Measurements from ENCODE around the gene GMCL2. TPM values are rescaled to one million over a fixed set of nuclear protein-coding genes. Genes with fewer than 3 reads are reported as not detected.

The GMCL2 gene
- polyA plus RNA-seq, 1 donor (not counting 4 experiments of a cell fraction or from before 2014, with no cell fraction given), result not detected

DNA sequence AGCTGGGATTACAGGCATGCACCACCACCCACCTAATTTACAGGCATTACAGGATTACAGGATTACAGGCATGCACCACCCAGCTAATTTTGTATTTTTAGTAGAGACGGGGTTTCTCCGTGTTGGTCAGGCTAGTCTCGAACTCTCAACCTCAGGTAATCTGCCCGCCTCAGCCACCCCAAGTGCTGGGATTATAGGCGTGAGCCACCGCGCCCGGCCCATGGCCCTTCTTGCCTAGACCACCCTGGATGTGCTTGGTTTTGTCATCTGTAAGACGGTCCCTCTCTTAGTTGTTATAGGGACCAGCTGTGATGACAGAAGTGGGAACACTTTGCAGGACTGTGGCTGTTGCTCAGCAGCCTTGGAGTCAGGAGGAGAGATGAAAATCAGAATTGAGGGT, 49.0 kb upstream of the GMCL2 start:
- H3K9me3 ChIP-seq (ENCODE audit: control insufficient read depth, low read depth, low read length), result no peaks in the 10 kb centered on the region
- no peak for DNase-seq (ENCODE audit: low read depth, low spot score)
- no peak overlapping the region for H3K4me3 ChIP-seq (ENCODE audit: control insufficient read depth in 2 of 3, extremely low read depth in 1 of 3, insufficient read depth in 2 of 3, low read depth in 1 of 3, low read length in 3 of 3)
- no peaks in the 10 kb centered on the region for H3K27me3 ChIP-seq (ENCODE audit: control insufficient read depth, extremely low read depth, insufficient read depth, low read length)
- no peak overlapping the region for H3K4me2 ChIP-seq (ENCODE audit: control insufficient read depth, extremely low read depth, insufficient read depth, low read depth, low read length)
- H3K79me2 ChIP-seq (ENCODE audit: control insufficient read depth, insufficient read depth, low read length), result peaks cover 9% of the 10 kb centered on the region
- no peak overlapping the region for H3K27ac ChIP-seq (ENCODE audit: control insufficient read depth, insufficient read depth, low read length)
- no peaks in the 10 kb centered on the region for H4K20me1 ChIP-seq (ENCODE audit: control insufficient read depth, extremely low read depth, insufficient read depth, low read length)
- FAIRE-seq, result no peak
- H3K4me1 ChIP-seq (ENCODE audit: control insufficient read depth, extremely low read depth, insufficient read depth, low read length), result peaks cover 20% of the 10 kb centered on the region
- no peak overlapping the region for H3K9ac ChIP-seq (ENCODE audit: control insufficient read depth, extremely low read depth, insufficient read depth, low read length)
- H3K9me1 ChIP-seq (ENCODE audit: control insufficient read depth, extremely low read depth, insufficient read depth, low read length), result no peaks in the 10 kb centered on the region
- H3K36me3 ChIP-seq (ENCODE audit: control insufficient read depth in 2 of 2, extremely low read depth in 1 of 2, insufficient read depth in 2 of 2, low read length in 2 of 2), result no peaks in the 10 kb centered on the region
- dilution Hi-C loops (cut with MboI; ENCODE audit: extremely low pct_ligation_motif_present, low sequenced_read_pairs), result no loop called here
- H2AFZ ChIP-seq (ENCODE audit: control insufficient read depth, low read length), result no peak overlapping the region
- TF ChIP-seq, protein P1, sequence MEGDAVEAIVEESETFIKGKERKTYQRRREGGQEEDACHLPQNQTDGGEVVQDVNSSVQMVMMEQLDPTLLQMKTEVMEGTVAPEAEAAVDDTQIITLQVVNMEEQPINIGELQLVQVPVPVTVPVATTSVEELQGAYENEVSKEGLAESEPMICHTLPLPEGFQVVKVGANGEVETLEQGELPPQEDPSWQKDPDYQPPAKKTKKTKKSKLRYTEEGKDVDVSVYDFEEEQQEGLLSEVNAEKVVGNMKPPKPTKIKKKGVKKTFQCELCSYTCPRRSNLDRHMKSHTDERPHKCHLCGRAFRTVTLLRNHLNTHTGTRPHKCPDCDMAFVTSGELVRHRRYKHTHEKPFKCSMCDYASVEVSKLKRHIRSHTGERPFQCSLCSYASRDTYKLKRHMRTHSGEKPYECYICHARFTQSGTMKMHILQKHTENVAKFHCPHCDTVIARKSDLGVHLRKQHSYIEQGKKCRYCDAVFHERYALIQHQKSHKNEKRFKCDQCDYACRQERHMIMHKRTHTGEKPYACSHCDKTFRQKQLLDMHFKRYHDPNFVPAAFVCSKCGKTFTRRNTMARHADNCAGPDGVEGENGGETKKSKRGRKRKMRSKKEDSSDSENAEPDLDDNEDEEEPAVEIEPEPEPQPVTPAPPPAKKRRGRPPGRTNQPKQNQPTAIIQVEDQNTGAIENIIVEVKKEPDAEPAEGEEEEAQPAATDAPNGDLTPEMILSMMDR (optimal IDR thresholded peaks at IDR 0.05 in 1 of 3, IDR thresholded peaks at IDR 0.05 in 1 of 3, conservative IDR thresholded peaks at IDR 0.05 in 1 of 3; ENCODE audit: extremely low read depth in 1 of 3, insufficient read depth in 2 of 3, low read length in 3 of 3), result no peak
- TF ChIP-seq EZH2 (IDR thresholded peaks at IDR 0.05; ENCODE audit: low read length), result no peak

DNA sequence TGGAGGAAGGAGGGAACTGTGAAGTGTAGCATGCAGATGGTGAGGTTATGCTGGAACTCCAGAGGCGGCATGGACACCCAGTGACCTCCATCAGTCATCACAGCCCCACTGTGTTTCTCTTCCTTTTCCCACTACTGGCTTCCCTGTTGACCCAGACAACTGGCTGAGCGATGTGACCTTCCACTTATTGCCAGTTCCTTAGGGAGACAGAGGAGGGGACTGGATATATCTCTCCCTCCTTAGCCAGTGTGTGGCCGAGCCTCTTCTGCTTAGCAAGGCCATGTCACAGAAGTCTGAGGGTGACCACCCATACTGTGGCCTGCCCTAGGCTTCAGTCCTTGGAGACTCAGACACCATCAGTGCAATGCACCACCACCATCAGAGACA, 48.4 kb upstream of the GMCL2 start:
- TF ChIP-seq, protein P1 (optimal IDR thresholded peaks at IDR 0.05 in 1 of 3, IDR thresholded peaks at IDR 0.05 in 1 of 3, conservative IDR thresholded peaks at IDR 0.05 in 1 of 3; ENCODE audit: extremely low read depth in 1 of 3, insufficient read depth in 2 of 3, low read length in 3 of 3), result no peak
- TF ChIP-seq EZH2 (IDR thresholded peaks at IDR 0.05; ENCODE audit: low read length), result no peak
- H3K9ac ChIP-seq (ENCODE audit: control insufficient read depth, extremely low read depth, insufficient read depth, low read length), result no peak overlapping the region
- H4K20me1 ChIP-seq (ENCODE audit: control insufficient read depth, extremely low read depth, insufficient read depth, low read length), result no peaks in the 10 kb centered on the region
- H3K4me1 ChIP-seq (ENCODE audit: control insufficient read depth, extremely low read depth, insufficient read depth, low read length), result peaks cover 25% of the 10 kb centered on the region
- H3K9me3 ChIP-seq (ENCODE audit: control insufficient read depth, low read depth, low read length), result no peaks in the 10 kb centered on the region
- H3K4me2 ChIP-seq (ENCODE audit: control insufficient read depth, extremely low read depth, insufficient read depth, low read depth, low read length), result no peak overlapping the region
- no peak for FAIRE-seq
- DNase-seq (ENCODE audit: low read depth, low spot score), result no peak
- no peaks in the 10 kb centered on the region for H3K9me1 ChIP-seq (ENCODE audit: control insufficient read depth, extremely low read depth, insufficient read depth, low read length)
- dilution Hi-C loops (cut with MboI; ENCODE audit: extremely low pct_ligation_motif_present, low sequenced_read_pairs), result no loop called here
- H3K79me2 ChIP-seq (ENCODE audit: control insufficient read depth, insufficient read depth, low read length), result peaks cover 14% of the 10 kb centered on the region
- H3K36me3 ChIP-seq (ENCODE audit: control insufficient read depth in 2 of 2, extremely low read depth in 1 of 2, insufficient read depth in 2 of 2, low read length in 2 of 2), result peaks cover 0 to 1% of the 10 kb centered on the region in 2 experiments
- H3K27ac ChIP-seq (ENCODE audit: control insufficient read depth, insufficient read depth, low read length), result no peak overlapping the region
- H2AFZ ChIP-seq (ENCODE audit: control insufficient read depth, low read length), result no peak overlapping the region
- H3K27me3 ChIP-seq (ENCODE audit: control insufficient read depth, extremely low read depth, insufficient read depth, low read length), result no peaks in the 10 kb centered on the region
- no peak overlapping the region for H3K4me3 ChIP-seq (ENCODE audit: control insufficient read depth in 2 of 3, extremely low read depth in 1 of 3, insufficient read depth in 2 of 3, low read depth in 1 of 3, low read length in 3 of 3)
